ENCODE measurements around the gene OR10A4. TPM values are rescaled to one million over a fixed set of nuclear protein-coding genes. Genes with fewer than 3 reads are reported as not detected.
"Not testable (repeated sequence)": the region's sequence is repeated elsewhere in the genome, so short reads cannot be mapped to it uniquely, and the experiment has no call there.

Gene OR10A4, protein sequence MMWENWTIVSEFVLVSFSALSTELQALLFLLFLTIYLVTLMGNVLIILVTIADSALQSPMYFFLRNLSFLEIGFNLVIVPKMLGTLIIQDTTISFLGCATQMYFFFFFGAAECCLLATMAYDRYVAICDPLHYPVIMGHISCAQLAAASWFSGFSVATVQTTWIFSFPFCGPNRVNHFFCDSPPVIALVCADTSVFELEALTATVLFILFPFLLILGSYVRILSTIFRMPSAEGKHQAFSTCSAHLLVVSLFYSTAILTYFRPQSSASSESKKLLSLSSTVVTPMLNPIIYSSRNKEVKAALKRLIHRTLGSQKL
- not detected for polyA plus RNA-seq (2013, experiment 1 of 4)
- not detected for polyA plus RNA-seq (2013, experiment 2 of 4)
- not detected for polyA plus RNA-seq (2013, experiment 3 of 4)
- not detected for polyA plus RNA-seq (2013, experiment 4 of 4)

DNA sequence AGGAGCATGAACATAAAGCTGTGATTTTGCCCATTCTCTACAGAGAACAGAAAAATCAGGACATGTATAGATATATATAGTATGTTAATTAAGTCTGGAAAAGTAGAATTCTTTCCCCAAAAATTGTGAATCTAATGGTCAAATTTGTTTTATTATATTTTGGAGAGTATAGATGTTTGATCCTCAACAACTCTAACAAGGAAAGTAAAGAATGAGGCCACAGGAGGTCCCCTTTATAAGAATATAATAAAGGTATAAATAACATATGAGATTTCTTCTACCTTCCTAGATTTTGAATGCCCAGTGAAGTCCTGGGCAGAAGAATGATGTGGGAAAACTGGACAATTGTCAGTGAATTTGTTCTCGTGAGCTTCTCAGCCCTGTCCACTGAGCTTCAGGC, at the start of gene OR10A4:
OR10A4 (plus strand) TSS at position 301 of the 400 bp plus-strand sequence; CDS start at position 324, 23 bp downstream.
- Histone ChIP-seq H3K4me3 (ENCODE audit: insufficient read depth, low read depth, low read length) (no peak within 1 kb of the TSS), H3K27me3 (ENCODE audit: control insufficient read depth, insufficient read depth, low read length, poor library complexity, severe bottlenecking) (no peaks in the 10 kb centered on the region), H3K4me1 (ENCODE audit: control insufficient read depth, insufficient read depth, low read length) (no peaks in the 10 kb centered on the region), H3K36me3 (ENCODE audit: control insufficient read depth, insufficient read depth, low read length) (no peaks in the 10 kb centered on the region), H3K9me3 (ENCODE audit: control insufficient read depth, low read length) (no peaks in the 10 kb centered on the region), H3K27ac (ENCODE audit: insufficient read depth, low read depth, low read length, poor library complexity, severe bottlenecking) (no peak within 1 kb of the TSS)
- 93% methylated on average over 1 of the region's 1 CpG for WGBS, 2 experiments

DNA sequence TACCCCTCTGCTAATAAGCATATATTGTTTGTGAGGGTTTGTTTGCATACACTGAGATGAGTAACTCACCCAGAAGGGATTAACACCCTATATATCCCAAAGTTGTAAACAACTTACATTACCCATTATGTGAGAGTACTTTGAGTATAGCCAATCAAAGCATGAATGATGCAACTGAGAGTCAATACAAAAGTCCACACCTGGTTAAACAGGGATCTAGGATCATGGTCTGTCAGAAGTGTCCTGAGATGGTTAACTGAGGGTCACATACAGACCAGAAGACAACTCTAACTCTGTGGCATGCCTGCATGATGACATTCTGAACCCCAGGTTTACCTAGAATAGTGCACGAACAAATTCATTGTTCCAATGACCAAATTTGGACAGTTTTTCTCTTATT, 48.3 kb upstream of the OR10A4 start:
- H3K9me3 ChIP-seq (ENCODE audit: control insufficient read depth, low read length), result no peaks in the 10 kb centered on the region
- H3K27me3 ChIP-seq (ENCODE audit: control insufficient read depth, insufficient read depth, low read length, poor library complexity, severe bottlenecking), result no peaks in the 10 kb centered on the region
- no peak overlapping the region for H3K27ac ChIP-seq (ENCODE audit: insufficient read depth, low read depth, low read length, poor library complexity, severe bottlenecking)
- no peaks in the 10 kb centered on the region for H3K4me1 ChIP-seq (ENCODE audit: control insufficient read depth, insufficient read depth, low read length)
- no peak overlapping the region for H3K4me3 ChIP-seq (ENCODE audit: insufficient read depth, low read depth, low read length)
- no peaks in the 10 kb centered on the region for H3K36me3 ChIP-seq (ENCODE audit: control insufficient read depth, insufficient read depth, low read length)
- 89 to 94% methylated on average over 1 of the region's 1 CpG for whole genome bisulfite sequencing, 2 experiments

DNA sequence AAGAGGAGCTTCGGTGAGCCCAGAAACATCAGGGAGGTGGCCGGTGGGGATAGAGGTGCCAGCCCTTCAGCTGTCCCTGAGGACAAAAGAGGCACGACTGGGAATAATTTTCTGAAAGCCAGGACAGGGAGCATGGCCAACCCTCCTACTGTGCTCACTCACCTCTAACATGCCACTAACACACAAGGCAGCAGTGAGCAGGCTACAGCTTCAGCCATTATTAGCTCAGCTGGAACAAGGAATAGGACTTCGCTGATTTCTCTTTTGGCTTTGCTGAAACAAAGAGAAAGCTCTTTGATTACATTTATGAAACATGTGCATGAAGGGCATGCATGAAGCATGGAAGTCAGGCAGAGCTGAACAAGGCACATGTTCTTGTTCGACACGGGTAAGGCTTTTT, 43.1 kb upstream of the OR10A4 start:
- Histone ChIP-seq H3K27me3 (ENCODE audit: control insufficient read depth, insufficient read depth, low read length, poor library complexity, severe bottlenecking) (no peaks in the 10 kb centered on the region), H3K36me3 (ENCODE audit: control insufficient read depth, insufficient read depth, low read length) (no peaks in the 10 kb centered on the region), H3K4me3 (ENCODE audit: insufficient read depth, low read depth, low read length) (no peak overlapping the region), H3K27ac (ENCODE audit: insufficient read depth, low read depth, low read length, poor library complexity, severe bottlenecking) (no peak overlapping the region), H3K4me1 (ENCODE audit: control insufficient read depth, insufficient read depth, low read length) (no peaks in the 10 kb centered on the region), H3K9me3 (ENCODE audit: control insufficient read depth, low read length) (no peaks in the 10 kb centered on the region)
- WGBS, 2 experiments, result 79 to 81% methylated on average over 6 of the region's 6 CpGs

DNA sequence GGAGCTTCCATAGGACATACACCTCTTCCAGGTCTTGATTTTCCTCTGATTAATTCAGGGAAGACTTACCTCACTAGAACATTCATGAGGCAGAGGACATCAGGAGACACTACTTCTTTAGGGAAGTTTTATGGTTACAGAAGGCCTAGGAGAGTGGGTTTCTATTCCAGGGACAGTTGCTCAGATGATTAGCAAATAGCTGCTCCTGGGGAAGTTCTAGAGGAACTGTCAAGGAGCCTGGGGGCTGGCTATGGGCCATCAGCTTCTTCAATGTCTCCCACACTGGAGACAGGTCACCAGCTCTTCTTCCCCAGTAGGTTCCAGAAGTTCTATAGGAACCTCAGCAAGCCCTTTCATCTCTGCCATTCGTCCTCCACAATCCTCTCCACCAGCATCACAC, 42.4 kb upstream of the OR10A4 start:
- no peak overlapping the region for H3K27ac ChIP-seq (ENCODE audit: insufficient read depth, low read depth, low read length, poor library complexity, severe bottlenecking)
- no peaks in the 10 kb centered on the region for H3K36me3 ChIP-seq (ENCODE audit: control insufficient read depth, insufficient read depth, low read length)
- H3K9me3 ChIP-seq (ENCODE audit: control insufficient read depth, low read length), result no peaks in the 10 kb centered on the region
- no peak overlapping the region for H3K4me3 ChIP-seq (ENCODE audit: insufficient read depth, low read depth, low read length)
- no peaks in the 10 kb centered on the region for H3K4me1 ChIP-seq (ENCODE audit: control insufficient read depth, insufficient read depth, low read length)
- no CpG with 5 or more reads among the region's 1 CpG for WGBS, 2 experiments
- no peaks in the 10 kb centered on the region for H3K27me3 ChIP-seq (ENCODE audit: control insufficient read depth, insufficient read depth, low read length, poor library complexity, severe bottlenecking)

DNA sequence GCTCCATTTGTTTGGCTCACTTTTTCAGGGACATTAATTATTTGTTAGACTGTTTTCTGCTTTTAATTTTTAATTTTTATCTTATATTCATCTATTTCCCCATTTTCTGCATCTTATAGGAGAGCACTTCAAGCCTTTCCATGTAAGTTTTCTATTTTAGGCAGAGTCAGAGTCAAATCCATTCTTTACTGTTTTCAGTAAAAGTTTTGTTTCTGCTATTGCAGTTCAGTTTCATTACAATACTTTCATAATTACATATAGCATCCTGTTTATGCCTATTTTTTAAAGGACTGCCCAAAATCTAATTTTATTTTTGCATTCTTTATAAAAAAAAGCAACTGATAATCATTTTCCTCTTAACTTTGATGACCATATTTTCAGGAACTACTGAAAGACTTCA, 34.7 kb upstream of the OR10A4 start:
- Histone ChIP-seq H3K27me3 (ENCODE audit: control insufficient read depth, insufficient read depth, low read length, poor library complexity, severe bottlenecking) (no peaks in the 10 kb centered on the region), H3K36me3 (ENCODE audit: control insufficient read depth, insufficient read depth, low read length) (no peaks in the 10 kb centered on the region), H3K4me1 (ENCODE audit: control insufficient read depth, insufficient read depth, low read length) (no peaks in the 10 kb centered on the region), H3K9me3 (ENCODE audit: control insufficient read depth, low read length) (no peaks in the 10 kb centered on the region), H3K4me3 (ENCODE audit: insufficient read depth, low read depth, low read length) (no peak overlapping the region), H3K27ac (ENCODE audit: insufficient read depth, low read depth, low read length, poor library complexity, severe bottlenecking) (no peak overlapping the region)

DNA sequence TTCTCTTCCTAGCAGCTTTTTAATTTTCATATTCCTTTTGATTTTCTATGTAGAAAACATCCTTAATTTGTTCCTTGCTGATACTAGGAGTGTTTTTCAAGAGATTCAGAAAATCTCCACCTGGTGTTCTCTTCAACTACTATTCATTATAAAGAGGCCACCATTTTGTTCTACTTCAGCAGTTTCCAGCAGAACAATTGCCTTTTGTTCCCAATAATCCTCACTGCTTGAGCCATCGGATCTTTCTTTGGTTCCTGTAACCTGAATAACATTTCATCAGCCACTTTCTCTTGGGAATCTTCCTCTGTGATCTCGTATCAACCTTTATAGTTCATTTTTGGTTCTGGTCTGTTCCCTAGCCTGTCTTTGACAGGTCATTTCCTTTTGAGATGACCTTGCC, 32.8 kb upstream of the OR10A4 start:
- H3K36me3 ChIP-seq (ENCODE audit: control insufficient read depth, insufficient read depth, low read length), result no peaks in the 10 kb centered on the region
- H3K4me1 ChIP-seq (ENCODE audit: control insufficient read depth, insufficient read depth, low read length), result no peaks in the 10 kb centered on the region
- H3K27ac ChIP-seq (ENCODE audit: insufficient read depth, low read depth, low read length, poor library complexity, severe bottlenecking), result no peak overlapping the region
- H3K9me3 ChIP-seq (ENCODE audit: control insufficient read depth, low read length), result no peaks in the 10 kb centered on the region
- H3K4me3 ChIP-seq (ENCODE audit: insufficient read depth, low read depth, low read length), result no peak overlapping the region
- no peaks in the 10 kb centered on the region for H3K27me3 ChIP-seq (ENCODE audit: control insufficient read depth, insufficient read depth, low read length, poor library complexity, severe bottlenecking)
- 44 to 52% methylated on average over 2 of the region's 2 CpGs for WGBS, 2 experiments

DNA sequence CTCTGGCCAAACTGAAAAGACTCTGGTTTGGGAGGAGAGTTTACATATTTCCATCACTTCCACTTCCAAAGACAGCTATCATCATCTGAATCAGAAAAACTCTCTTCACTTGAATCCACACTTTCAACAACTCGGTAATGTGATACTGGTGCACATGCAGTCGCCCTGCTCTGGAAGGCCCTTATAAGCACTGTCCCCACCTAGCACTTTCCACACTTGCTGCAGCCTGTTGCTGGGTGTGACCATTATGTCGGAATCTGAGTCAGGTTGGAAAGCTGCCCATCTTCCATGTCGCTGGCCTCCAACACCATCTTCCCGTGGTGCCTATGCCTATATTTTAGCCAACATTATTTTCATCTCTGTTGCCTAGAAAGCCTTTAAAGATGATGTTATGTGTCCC, 32.1 kb upstream of the OR10A4 start:
- WGBS, 2 experiments, result 95 to 97% methylated on average over 4 to 5 of the region's 5 CpGs
- Histone ChIP-seq H3K4me3 (ENCODE audit: insufficient read depth, low read depth, low read length) (no peak overlapping the region), H3K9me3 (ENCODE audit: control insufficient read depth, low read length) (no peaks in the 10 kb centered on the region), H3K27me3 (ENCODE audit: control insufficient read depth, insufficient read depth, low read length, poor library complexity, severe bottlenecking) (no peaks in the 10 kb centered on the region), H3K27ac (ENCODE audit: insufficient read depth, low read depth, low read length, poor library complexity, severe bottlenecking) (no peak overlapping the region), H3K4me1 (ENCODE audit: control insufficient read depth, insufficient read depth, low read length) (no peaks in the 10 kb centered on the region), H3K36me3 (ENCODE audit: control insufficient read depth, insufficient read depth, low read length) (no peaks in the 10 kb centered on the region)

DNA sequence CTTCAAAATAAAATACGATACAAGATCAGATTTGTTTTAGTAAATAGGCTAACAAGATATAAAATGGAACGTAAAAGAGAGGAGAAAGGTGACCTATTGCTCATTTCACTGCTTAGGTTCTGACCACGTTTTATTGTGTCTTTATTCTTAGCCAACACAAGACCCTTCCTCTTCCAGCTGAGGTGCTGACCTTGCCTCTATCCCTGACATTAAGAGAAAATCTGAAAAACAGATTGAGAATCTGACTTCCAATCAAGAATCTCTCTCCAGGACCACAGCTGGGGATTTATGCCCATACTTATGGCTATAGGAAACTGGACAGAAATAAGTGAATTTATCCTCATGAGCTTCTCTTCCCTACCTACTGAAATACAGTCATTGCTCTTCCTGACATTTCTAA, 31.0 kb upstream of the OR10A4 start, which contains the start of gene OR10A5:
OR10A5 (plus strand) TSS at position 301 of the 400 bp plus-strand sequence; CDS start at position 301, 0 bp downstream.
- 96 to 98% methylated on average over 3 of the region's 3 CpGs for WGBS, 2 experiments

DNA sequence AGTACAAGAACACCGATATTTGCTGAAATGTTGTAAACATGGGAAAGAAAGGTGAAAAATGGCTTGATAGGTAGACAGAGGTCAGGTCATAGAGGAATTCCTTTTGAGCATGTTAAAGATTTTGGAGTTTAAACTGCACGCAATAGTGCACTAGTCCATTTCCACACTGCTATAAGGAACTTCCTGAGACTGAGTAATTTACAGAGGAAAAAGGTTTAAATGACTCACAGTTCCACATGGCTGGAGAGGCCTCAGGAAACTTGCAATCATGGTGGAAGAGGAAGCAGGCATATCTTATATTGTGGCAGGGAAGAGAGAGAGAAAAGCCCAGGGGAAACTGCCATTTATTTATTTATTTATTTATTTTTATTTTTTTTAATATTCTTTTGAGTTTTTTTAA, 25.9 kb upstream of the OR10A4 start:
- 98% methylated on average over 2 of the region's 2 CpGs for WGBS, 2 experiments
- no peaks in the 10 kb centered on the region for H3K9me3 ChIP-seq (ENCODE audit: control insufficient read depth, low read length)
- H3K4me1 ChIP-seq (ENCODE audit: control insufficient read depth, insufficient read depth, low read length), result no peaks in the 10 kb centered on the region
- no peaks in the 10 kb centered on the region for H3K27me3 ChIP-seq (ENCODE audit: control insufficient read depth, insufficient read depth, low read length, poor library complexity, severe bottlenecking)
- no peaks in the 10 kb centered on the region for H3K36me3 ChIP-seq (ENCODE audit: control insufficient read depth, insufficient read depth, low read length)
- H3K27ac ChIP-seq (ENCODE audit: insufficient read depth, low read depth, low read length, poor library complexity, severe bottlenecking), result no peak overlapping the region
- no peak overlapping the region for H3K4me3 ChIP-seq (ENCODE audit: insufficient read depth, low read depth, low read length)

More for the DNA sequence above, 31.0 kb upstream of the OR10A4 start, which contains the start of gene OR10A5:
- Histone ChIP-seq H3K27me3 (ENCODE audit: control insufficient read depth, insufficient read depth, low read length, poor library complexity, severe bottlenecking) (no peaks in the 10 kb centered on the region), H3K27ac (ENCODE audit: insufficient read depth, low read depth, low read length, poor library complexity, severe bottlenecking) (no peak within 1 kb of the TSS), H3K9me3 (ENCODE audit: control insufficient read depth, low read length) (no peaks in the 10 kb centered on the region), H3K4me3 (ENCODE audit: insufficient read depth, low read depth, low read length) (no peak within 1 kb of the TSS), H3K4me1 (ENCODE audit: control insufficient read depth, insufficient read depth, low read length) (no peaks in the 10 kb centered on the region), H3K36me3 (ENCODE audit: control insufficient read depth, insufficient read depth, low read length) (no peaks in the 10 kb centered on the region)

DNA sequence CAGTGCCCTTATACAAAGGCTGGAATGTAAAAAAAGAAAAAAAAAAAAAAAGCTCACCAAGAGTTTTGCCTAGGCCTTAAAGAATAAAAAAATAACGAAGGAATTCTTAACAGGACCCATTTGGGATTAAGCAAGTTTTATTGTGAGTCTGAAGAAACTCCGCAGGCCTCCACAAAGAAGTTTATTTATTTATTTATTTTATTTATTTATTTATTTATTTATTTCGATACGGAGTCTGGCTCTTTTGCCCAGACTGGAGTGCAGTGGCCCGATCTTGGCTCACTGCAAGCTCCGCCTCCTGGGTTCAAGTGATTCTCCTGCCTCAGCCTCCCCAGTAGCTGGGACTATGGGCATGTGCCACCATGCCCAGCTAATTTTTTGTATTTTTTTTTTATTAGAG, 21.6 kb upstream of the OR10A4 start:
- 88 to 93% methylated on average over 4 to 6 of the region's 6 CpGs for WGBS, 2 experiments
- H3K4me3 ChIP-seq (ENCODE audit: insufficient read depth, low read depth, low read length); H3K9me3 ChIP-seq (ENCODE audit: control insufficient read depth, low read length); H3K27ac ChIP-seq (ENCODE audit: insufficient read depth, low read depth, low read length, poor library complexity, severe bottlenecking); H3K36me3 ChIP-seq (ENCODE audit: control insufficient read depth, insufficient read depth, low read length); H3K27me3 ChIP-seq (ENCODE audit: control insufficient read depth, insufficient read depth, low read length, poor library complexity, severe bottlenecking); H3K4me1 ChIP-seq (ENCODE audit: control insufficient read depth, insufficient read depth, low read length): not testable (repeated sequence)

Measured in ectodermal cell (in vitro differentiated cells).